HG03439 (cell line): ENCODE data around the gene SDF2.
A peak's percentile ranks its signal among the peaks of the same experiment; 100 is the strongest.
"Not testable (repeated sequence)": the region's sequence is repeated elsewhere in the genome, so short reads cannot be mapped to it uniquely, and the experiment has no call there.

ENCODE experiments used
- ATAC-seq: cut with Tn5 transposase; IDR thresholded peaks from one replicate; pipeline ENCODE4 v1.9.1; 2021; ENCODE audit warnings: mild to moderate bottlenecking, moderate library complexity; ENCODE audit not compliant: unreplicated experiment

The SDF2 gene

GRCh38 chr17:28635506-28635905 is 26.2 kb downstream of the SDF2 start:
- ATAC-seq: no peak

DNA sequence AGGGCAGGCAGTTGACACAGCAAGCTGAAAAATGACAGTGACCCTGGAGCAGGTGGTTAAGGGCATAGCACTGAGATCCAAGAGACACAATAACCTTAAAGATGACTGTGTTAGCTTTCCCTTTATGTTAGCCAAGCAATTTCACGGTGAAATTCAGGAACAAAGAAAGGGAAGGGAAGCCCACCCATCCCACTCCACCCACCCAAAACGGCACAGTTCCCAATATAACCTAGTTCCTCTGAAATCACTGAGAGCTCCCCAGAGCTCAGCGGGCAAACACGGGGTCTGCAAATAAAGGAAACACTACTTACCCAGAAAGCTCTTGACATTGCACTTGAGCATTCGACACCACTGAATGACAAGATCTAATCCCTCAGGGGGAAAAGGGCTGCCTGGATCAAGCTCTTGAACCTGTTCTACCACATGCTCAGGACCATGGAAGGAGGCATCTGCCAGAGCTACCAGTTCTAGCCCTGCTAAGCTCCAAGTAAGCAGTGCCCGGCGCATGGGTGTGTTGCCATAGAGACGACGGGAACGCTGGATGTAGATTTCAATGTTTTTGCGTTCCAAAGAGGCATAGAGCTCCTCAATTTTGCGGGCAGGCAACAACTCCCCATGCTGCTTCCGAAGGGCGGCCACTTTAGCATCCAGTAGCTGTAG is 27.4 kb downstream of the SDF2 start:
- no peak for ATAC-seq

DNA sequence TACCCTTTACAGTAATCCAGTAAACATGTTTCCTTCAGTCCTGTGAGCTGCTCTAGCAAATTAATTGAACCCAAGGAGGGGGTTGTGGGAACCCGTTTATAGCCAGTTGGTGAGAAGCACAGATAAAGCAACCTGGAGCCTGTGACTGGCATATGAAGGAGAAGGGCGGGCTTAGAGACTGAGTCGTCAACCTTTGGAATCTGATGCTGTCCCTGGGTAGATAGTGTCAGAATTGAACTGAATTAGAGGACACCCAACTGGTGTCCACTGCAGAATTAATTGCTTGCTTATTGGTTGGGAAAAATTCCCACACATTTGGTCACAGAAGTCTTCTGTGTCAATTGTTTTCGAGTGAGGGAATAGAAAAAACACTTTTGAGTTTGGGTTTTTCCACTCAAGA is 34.9 kb downstream of the SDF2 start:
- no peak for ATAC-seq

DNA sequence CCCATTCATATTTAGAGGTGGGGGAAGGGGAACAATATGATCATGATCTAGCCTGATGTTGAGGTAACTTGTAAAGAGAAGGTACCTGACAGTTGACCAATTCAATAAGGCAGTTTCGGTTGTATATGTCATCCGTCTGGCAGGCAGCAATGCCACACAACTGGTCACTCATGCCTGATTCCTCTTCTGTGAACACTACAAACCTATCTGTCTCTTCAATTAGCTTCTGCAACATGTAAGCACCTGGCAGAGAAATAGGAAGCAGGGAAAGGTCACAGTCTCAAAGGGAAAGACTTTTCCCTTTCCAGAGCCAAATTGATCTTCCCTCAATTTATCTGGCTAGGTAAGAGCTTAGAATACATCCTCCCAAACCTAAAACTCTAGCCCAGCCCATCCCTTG is 37.6 kb downstream of the SDF2 start:
- no peak for ATAC-seq

- ATAC-seq: no peak
Measured at GRCh38 chr17:28623696-28624095, 38.0 kb downstream of the SDF2 start.

DNA sequence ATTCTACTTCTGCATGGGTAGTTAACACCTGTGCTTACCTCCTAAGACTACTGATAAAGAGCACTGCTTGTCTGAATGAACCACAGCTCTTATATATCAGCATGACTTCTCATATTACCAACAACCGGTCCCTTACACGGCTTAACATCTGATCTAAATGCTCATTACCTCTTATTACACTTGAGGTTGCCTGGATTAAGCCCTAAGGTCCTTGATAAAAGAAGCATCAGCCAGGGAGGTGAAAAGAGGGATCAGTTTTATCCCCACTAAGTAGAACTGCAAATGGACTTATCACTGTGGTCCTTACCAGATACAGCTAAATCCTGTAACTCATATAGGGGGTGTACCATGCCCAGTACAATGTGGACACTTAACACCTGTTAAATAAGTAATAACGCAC is 39.5 kb downstream of the SDF2 start:
- ATAC-seq: no peak

- ATAC-seq: no peak
Measured at GRCh38 chr17:28620010-28620409, 41.7 kb downstream of the SDF2 start.

DNA sequence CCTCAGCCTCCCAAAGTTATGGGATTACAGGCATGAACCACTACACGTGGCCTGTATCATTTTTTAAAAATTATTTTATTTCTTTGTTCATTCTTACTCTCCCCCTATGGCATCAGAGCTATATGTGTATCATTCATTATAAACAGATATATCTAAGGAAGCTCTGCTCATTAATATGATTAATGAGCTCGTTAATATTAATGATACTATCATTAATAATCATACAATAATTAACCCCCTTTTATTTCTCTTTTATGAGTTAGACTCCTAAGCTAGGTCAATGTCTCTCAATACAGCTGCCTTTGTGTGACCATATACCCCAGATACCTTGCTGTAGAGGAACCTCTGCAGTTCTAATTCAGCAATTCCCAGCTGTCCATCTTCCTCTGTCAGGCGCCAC is 43.2 kb downstream of the SDF2 start:
- ATAC-seq: no peak

DNA sequence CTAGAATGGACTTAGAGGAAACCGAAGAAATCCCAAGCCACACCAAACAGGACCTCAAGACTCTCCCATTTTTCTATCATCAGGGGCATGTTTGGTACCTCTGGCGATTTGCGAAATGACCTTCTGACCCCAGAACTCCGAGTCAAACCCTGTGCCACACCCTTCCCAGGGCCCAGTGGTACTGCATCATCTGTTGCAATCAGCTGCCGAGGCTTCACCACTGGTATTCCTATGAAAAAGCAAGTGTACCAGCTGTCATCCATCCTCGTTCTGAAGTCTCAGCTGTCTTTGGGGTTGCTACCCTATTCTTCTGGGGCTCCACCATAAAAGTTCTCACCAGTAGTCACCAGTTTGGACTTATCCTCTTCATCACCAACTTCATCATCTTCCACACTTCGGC is 45.4 kb downstream of the SDF2 start:
- ATAC-seq: no peak

- ATAC-seq: no peak
Measured at GRCh38 chr17:28615260-28615940, 46.3 kb downstream of the SDF2 start.

GRCh38 chr17:28613931-28614381 is 47.8 kb downstream of the SDF2 start, which contains the start of gene RSKR:
Gene RSKR (minus strand): TSS chr17:28614185. CDS start chr17:28614161, 24 bp downstream.
- no peak for ATAC-seq

DNA sequence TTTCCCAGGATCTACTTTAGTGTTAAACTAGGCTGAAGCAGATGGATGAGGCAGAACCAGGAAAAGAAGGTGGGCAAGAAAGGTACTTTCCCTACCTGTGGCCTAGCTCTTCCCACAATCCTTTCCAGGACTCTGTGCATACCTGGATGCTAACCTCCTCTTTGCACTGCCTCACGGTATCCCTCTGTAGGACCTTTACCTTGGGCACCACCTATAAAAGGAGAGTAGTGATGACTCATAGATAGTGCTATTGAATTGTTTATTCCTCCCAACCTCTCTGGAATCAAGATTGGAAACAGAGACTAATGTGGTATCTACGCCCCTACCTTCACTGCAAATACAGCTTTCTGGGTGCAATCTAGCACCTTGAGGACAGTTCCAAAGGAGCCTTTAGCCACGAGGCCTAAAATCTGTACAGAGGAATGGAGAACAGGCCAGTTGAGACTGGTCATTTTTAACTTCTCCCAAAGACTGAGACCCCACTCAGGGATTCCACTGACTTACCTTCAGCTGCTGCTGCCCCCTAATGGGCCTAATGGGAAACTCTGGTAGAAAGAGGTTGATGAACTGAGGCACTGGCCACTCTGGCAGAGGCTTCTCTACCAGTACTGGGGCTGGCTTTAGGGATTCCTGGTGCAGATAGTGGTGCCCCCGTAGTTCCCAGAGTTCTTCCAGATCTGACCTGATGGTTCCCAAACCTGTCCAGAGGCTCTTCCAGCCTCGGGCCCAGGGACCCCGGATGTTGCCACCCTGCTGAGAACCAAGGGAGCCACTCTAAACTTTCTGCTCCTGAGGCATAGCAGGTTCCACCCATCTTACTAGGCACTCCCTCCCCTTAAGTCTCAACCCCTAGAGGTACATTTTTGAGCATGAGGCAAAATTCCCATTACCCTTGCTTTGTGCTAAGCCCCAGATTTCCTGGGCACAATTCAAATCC is 48.5 kb downstream of the SDF2 start:
- no peak for ATAC-seq

DNA sequence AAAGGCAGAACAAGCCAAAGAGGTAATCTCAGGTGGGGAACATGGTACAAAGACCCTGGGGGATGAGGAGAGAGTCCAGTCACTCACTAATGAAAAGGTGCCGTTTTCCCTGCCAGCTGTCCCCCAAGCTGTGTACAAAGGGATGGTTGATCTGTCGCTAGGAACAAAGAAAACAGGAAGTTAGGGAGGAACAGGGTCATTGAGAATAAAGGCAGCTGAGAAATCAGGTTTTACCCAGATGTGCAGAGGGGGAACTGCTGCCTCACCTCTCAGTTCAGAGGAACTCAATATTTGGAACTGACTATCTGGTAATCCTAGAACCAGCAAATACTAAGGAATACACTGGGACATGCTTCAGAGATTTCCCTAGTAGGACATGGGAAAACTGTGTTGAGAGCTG is 49.2 kb downstream of the SDF2 start:
- ATAC-seq: no peak

GRCh38 chr17:28610376-28610775 is 51.3 kb downstream of the SDF2 start:
- no peak for ATAC-seq

- not testable (repeated sequence) for ATAC-seq
Measured at GRCh38 chr17:28604031-28604430, 57.7 kb downstream of the SDF2 start.

GRCh38 chr17:28599311-28600184 is 62.2 kb downstream of the SDF2 start:
- ATAC-seq: peak; percentile 48

DNA sequence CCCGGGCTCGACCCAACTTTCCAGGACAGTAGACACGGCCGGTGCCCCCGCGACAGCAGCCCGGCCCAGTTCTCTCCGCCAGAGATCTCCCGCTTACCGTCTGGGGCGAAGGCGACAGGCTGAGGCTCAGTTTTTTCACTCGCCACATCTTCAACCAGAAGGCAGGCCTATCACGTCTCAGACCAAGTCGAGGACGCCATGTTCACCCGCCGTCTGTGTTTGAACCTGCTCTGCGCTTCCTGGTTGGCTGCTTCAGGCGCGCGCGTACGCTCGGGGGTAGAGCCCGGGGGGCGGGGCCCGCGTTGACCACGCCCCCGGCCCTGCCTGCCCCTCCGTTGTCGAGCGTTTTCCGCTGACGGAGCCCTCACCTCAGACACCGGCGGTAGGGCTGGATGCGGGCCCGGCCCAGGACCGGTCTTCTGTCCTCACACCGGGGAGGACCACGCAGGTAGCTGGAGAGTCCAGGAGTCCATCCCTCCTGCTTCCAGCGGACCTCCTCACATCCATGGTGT is 62.9 kb downstream of the SDF2 start, which contains the start of gene SPAG5:
SPAG5 (minus strand) TSS at position 227 of the 512 bp plus-strand sequence; CDS start at position 148, 79 bp downstream.
- peak; percentile 84 for ATAC-seq

- no peak for ATAC-seq
Measured at GRCh38 chr17:28598389-28598788, 63.3 kb downstream of the SDF2 start.
